ENCODE data around the gene SELENOT. TPM values are rescaled to one million over a fixed set of nuclear protein-coding genes. Genes with fewer than 3 reads are reported as not detected.
A peak's percentile ranks its signal among the peaks of the same experiment; 100 is the strongest.
"Not testable (repeated sequence)": the region's sequence is repeated elsewhere in the genome, so short reads cannot be mapped to it uniquely, and the experiment has no call there.

SELENOT gene
- total and polyA plus RNA-seq, 7 experiments from 2014 or later: 51.3 to 179 (median 92.1) TPM

- ChIA-PET CTCF (interaction anchor here (0.7 kb wide), 1 partner anchor 26 kb away, joined by 8 read pairs; no protein-coding TSS in a partner anchor), POLR2A (interaction anchor here (2.5 kb wide), 1 partner anchor 9 kb away, joined by 13 read pairs; the partner anchor contains the start of gene SELENOT)
- Mint-ChIP-seq H3K9me3 (no peaks in the 10 kb centered on the region), H3K36me3 (peaks cover 0 to 7% (median 0%) of the 10 kb centered on the region in 5 donors), H3K4me3 (no peak overlapping the region), H3K4me1 (peaks cover 0 to 16% (median 0%) of the 10 kb centered on the region in 7 donors), H3K27ac (peak overlapping the region in 1 of 9 donors; percentile 74), H3K27me3 (no peaks in the 10 kb centered on the region)
- Histone ChIP-seq H3K4me1 (ENCODE audit: control insufficient read depth in 2 of 2, insufficient read depth in 2 of 2, low read length in 2 of 2) (no peaks in the 10 kb centered on the region), H3K9me3 (ENCODE audit: control insufficient read depth in 2 of 3, low read length in 3 of 3) (no peaks in the 10 kb centered on the region), H3K27ac (ENCODE audit: low read depth, low read length) (no peak overlapping the region), H3K4me3 (ENCODE audit: low read length) (no peak overlapping the region), H3K36me3 (ENCODE audit: control insufficient read depth in 2 of 3, insufficient read depth in 3 of 3, low read length in 3 of 3) (no peaks in the 10 kb centered on the region), H3K27me3 (ENCODE audit: control insufficient read depth in 2 of 2, insufficient read depth in 2 of 2, low read length in 2 of 2) (no peaks in the 10 kb centered on the region)
- intact Hi-C loops (cut with micrococcal nuclease): no loop called here
- DNase-seq (no peak), ATAC-seq (no peak)
These were observed 9.0 kb upstream of the SELENOT start for GRCh38 chr3:150594150-150594549.

- DNase-seq (no peak), ATAC-seq (no peak)
- no peaks in the 10 kb centered on the region for H3K4me1 ChIP-seq (ENCODE audit: control insufficient read depth in 2 of 2, insufficient read depth in 2 of 2, low read length in 2 of 2)
- ChIA-PET CTCF (interaction anchor here (0.6 to 0.8 kb wide), 3 partner anchors 13 to 573 kb away, joined by 3 to 5 read pairs (median 3); no protein-coding TSS in a partner anchor), POLR2A (no interaction called here)
- no peaks in the 10 kb centered on the region for H3K9me3 ChIP-seq (ENCODE audit: control insufficient read depth in 2 of 3, low read length in 3 of 3)
- peaks cover 0 to 2% (median 0%) of the 10 kb centered on the region in 11 donors for H3K9me3 Mint-ChIP-seq
- no peak overlapping the region for H3K27ac ChIP-seq (ENCODE audit: low read depth, low read length)
- no peak overlapping the region for H3K4me3 ChIP-seq (ENCODE audit: low read length)
- peaks cover 18 to 29% (median 25%) of the 10 kb centered on the region in 7 donors for H3K4me1 Mint-ChIP-seq
- H3K27ac Mint-ChIP-seq: no peak overlapping the region
- no peaks in the 10 kb centered on the region for H3K27me3 Mint-ChIP-seq
- H3K27me3 ChIP-seq (ENCODE audit: control insufficient read depth in 2 of 2, insufficient read depth in 2 of 2, low read length in 2 of 2): no peaks in the 10 kb centered on the region
- H3K36me3 Mint-ChIP-seq: peaks cover 0 to 19% (median 0%) of the 10 kb centered on the region in 5 donors
- H3K4me3 Mint-ChIP-seq: no peak overlapping the region
- intact Hi-C loops (cut with micrococcal nuclease): no loop called here
- no peaks in the 10 kb centered on the region for H3K36me3 ChIP-seq (ENCODE audit: control insufficient read depth in 2 of 3, insufficient read depth in 3 of 3, low read length in 3 of 3)
These were observed 5.5 kb upstream of the SELENOT start for GRCh38 chr3:150597646-150598045.

GRCh38 chr3:150599611-150600297 lies 3.4 kb upstream of the SELENOT start:
- Mint-ChIP-seq H3K27ac (no peak overlapping the region), H3K9me3 (peaks cover 0 to 6% (median 0%) of the 10 kb centered on the region in 11 donors), H3K4me1 (peaks cover 20 to 42% (median 38%) of the 10 kb centered on the region in 7 donors), H3K27me3 (no peaks in the 10 kb centered on the region), H3K4me3 (no peak overlapping the region), H3K36me3 (peaks cover 0 to 19% (median 5%) of the 10 kb centered on the region in 5 donors)
- ChIA-PET CTCF (no interaction called here), POLR2A (interaction anchor here (1.7 kb wide), 1 partner anchor 54 kb away, joined by 4 read pairs; the partner anchor contains the start of gene SERP1)
- H3K4me1 ChIP-seq (ENCODE audit: control insufficient read depth in 2 of 2, insufficient read depth in 2 of 2, low read length in 2 of 2): peaks cover 4 to 7% of the 10 kb centered on the region in 2 donors
- DNase-seq: no peak
- no peak overlapping the region for H3K4me3 ChIP-seq (ENCODE audit: low read length)
- ATAC-seq: no peak
- intact Hi-C loops (cut with micrococcal nuclease): loop anchor here (5.0 kb wide), 5 partner anchors 38 to 1598 kb away; partner anchors contain the start of genes GPR171 (in 2 of the 2) and MED12L (in 1 of the 2)
- H3K9me3 ChIP-seq (ENCODE audit: control insufficient read depth in 2 of 3, low read length in 3 of 3): no peaks in the 10 kb centered on the region
- H3K27ac ChIP-seq (ENCODE audit: low read depth, low read length): no peak overlapping the region
- no peaks in the 10 kb centered on the region for H3K36me3 ChIP-seq (ENCODE audit: control insufficient read depth in 2 of 3, insufficient read depth in 3 of 3, low read length in 3 of 3)
- no peaks in the 10 kb centered on the region for H3K27me3 ChIP-seq (ENCODE audit: control insufficient read depth in 2 of 2, insufficient read depth in 2 of 2, low read length in 2 of 2)

GRCh38 chr3:150600647-150601530 lies 2.2 kb upstream of the SELENOT start:
- H3K4me3 ChIP-seq (ENCODE audit: low read length); CTCF ChIA-PET; H3K9me3 ChIP-seq (ENCODE audit: control insufficient read depth in 2 of 3, low read length in 3 of 3); DNase-seq; H3K27ac ChIP-seq (ENCODE audit: low read depth, low read length); H3K36me3 ChIP-seq (ENCODE audit: control insufficient read depth in 2 of 3, insufficient read depth in 3 of 3, low read length in 3 of 3); H3K27me3 ChIP-seq (ENCODE audit: control insufficient read depth in 2 of 2, insufficient read depth in 2 of 2, low read length in 2 of 2); H3K9me3 Mint-ChIP-seq; H3K27me3 Mint-ChIP-seq; ATAC-seq: not testable (repeated sequence)
- POLR2A ChIA-PET: interaction anchor here (1.7 kb wide), 1 partner anchor 55 kb away, joined by 4 read pairs; the partner anchor contains the start of gene SERP1
- intact Hi-C loops (cut with micrococcal nuclease): loop anchor here (5.0 kb wide), 5 partner anchors 36 to 1596 kb away; partner anchors contain the start of genes GPR171 (in 2 of the 2) and MED12L (in 1 of the 2)
- H3K4me1 Mint-ChIP-seq: peaks cover 24 to 53% (median 46%) of the 10 kb centered on the region in 7 donors
- H3K36me3 Mint-ChIP-seq: peaks cover 4 to 21% (median 7%) of the 10 kb centered on the region in 5 donors
- H3K4me1 ChIP-seq (ENCODE audit: control insufficient read depth in 2 of 2, insufficient read depth in 2 of 2, low read length in 2 of 2): peaks cover 11 to 17% of the 10 kb centered on the region in 2 donors
- peak overlapping the region in 7 of 9 donors; percentile 47 to 100 (median 70) for H3K27ac Mint-ChIP-seq
- H3K4me3 Mint-ChIP-seq: peak overlapping the region in 9 of 10 donors; percentile 25 to 100 (median 66)

GRCh38 chr3:150602426-150603152 lies 532 bp upstream of the SELENOT start:
- peak overlapping the region; percentile 76 for H3K4me3 ChIP-seq (ENCODE audit: low read length)
- ATAC-seq: no peak
- H3K27me3 ChIP-seq (ENCODE audit: control insufficient read depth in 2 of 2, insufficient read depth in 2 of 2, low read length in 2 of 2): no peaks in the 10 kb centered on the region
- Mint-ChIP-seq H3K36me3 (peaks cover 11 to 32% (median 17%) of the 10 kb centered on the region in 5 donors), H3K27me3 (no peaks in the 10 kb centered on the region), H3K9me3 (peaks cover 0 to 6% (median 0%) of the 10 kb centered on the region in 11 donors), H3K27ac (peak overlapping the region; percentile 97 to 100 (median 99)), H3K4me1 (peaks cover 39 to 70% (median 63%) of the 10 kb centered on the region in 7 donors), H3K4me3 (peak overlapping the region; percentile 93 to 100 (median 98))
- H3K27ac ChIP-seq (ENCODE audit: low read depth, low read length): peak overlapping the region; percentile 90
- POLR2A ChIA-PET: interaction anchor here (0.6 to 3.1 kb wide), 24 partner anchors 9 to 1405 kb away, joined by 3 to 53 read pairs (median 4); partner anchors contain the start of genes COMMD2, EIF2A, ERICH6 and SERP1
- H3K36me3 ChIP-seq (ENCODE audit: control insufficient read depth in 2 of 3, insufficient read depth in 3 of 3, low read length in 3 of 3): no peaks in the 10 kb centered on the region
- DNase-seq: no peak
- no peaks in the 10 kb centered on the region for H3K9me3 ChIP-seq (ENCODE audit: control insufficient read depth in 2 of 3, low read length in 3 of 3)
- CTCF ChIA-PET: no interaction called here
- intact Hi-C loops (cut with micrococcal nuclease): loop anchor here (1.0 to 5.0 kb wide), 15 partner anchors 11 to 1666 kb away; partner anchors contain the start of genes EIF2A (in 2 of the 2), ERICH6 (in 2 of the 2), GPR171 (in 2 of the 2) and SERP1 (in 2 of the 2)
- H3K4me1 ChIP-seq (ENCODE audit: control insufficient read depth in 2 of 2, insufficient read depth in 2 of 2, low read length in 2 of 2): peaks cover 27 to 33% of the 10 kb centered on the region in 2 donors
